ENCODE data around the gene PSMB3. TPM values are rescaled to one million over a fixed set of nuclear protein-coding genes. Genes with fewer than 3 reads are reported as not detected.
A peak's percentile ranks its signal among the peaks of the same experiment; 100 is the strongest.

Gene PSMB3
- total RNA-seq, 3 donors from 2014 or later (not counting 1 experiment from before 2014, with no cell fraction given) = 102 to 129 (median 118) TPM

DNA sequence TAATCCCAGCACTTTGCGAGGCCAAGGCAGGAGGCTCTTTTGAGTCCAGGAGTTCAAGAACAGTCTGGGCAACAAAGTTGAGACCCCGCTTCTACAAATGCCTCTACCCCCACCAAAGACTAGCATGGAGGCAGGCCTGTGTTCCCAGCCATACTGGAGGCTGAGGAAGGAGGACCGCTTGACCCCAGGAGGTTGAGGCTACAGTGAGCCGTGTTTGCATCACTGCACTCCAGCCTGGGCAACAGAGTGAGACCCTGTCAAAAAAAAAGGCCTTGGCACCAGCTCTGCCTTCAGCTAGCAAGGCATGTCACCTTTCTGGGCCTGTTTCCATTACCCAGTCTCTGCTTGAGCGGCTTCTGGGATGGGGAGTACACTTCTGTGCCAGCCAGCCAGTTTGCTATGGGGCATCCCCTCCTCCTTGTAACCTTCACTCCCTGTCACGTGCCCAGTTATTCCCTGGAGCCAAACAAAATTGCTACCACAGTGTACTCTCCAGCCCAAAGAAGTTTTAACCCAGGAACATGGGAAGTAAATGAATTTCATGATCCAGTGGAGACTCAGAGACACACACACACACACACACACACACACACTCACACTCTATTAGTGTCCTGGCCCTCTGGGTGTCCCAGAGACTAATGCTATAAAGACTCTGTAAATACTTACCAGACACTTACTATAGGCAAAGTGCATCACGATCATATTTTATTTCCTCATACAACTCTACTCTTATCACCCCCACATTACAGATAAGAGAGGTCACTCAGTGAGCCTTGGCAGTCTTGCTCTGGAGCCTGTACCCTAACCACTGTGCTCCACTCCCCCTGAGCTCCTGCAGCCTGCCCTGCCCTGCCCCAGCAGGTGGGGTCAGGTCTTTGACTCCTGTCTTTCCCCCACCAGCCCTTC is 19.9 kb upstream of the PSMB3 start:
- Mint-ChIP-seq H3K9me3 (no peaks in the 10 kb centered on the region), H3K4me3 (peak overlapping the region; percentile 95), H3K27me3 (ENCODE audit: low read depth in 2 of 2) (no peaks in the 10 kb centered on the region), H3K27ac (peak overlapping the region; percentile 89 to 93), H3K4me1 (peaks cover 65 to 75% of the 10 kb centered on the region in 2 donors), H3K36me3 (no peaks in the 10 kb centered on the region)
- Histone ChIP-seq H3K4me1 (ENCODE audit: control insufficient read depth, insufficient read depth, low read length) (peaks cover 62% of the 10 kb centered on the region), H3K27ac (ENCODE audit: low read length) (no peak overlapping the region), H3K27me3 (ENCODE audit: control insufficient read depth, insufficient read depth, low read length) (no peaks in the 10 kb centered on the region), H3K36me3 (ENCODE audit: control insufficient read depth, insufficient read depth, low read length) (peaks cover 2% of the 10 kb centered on the region), H3K9me3 (ENCODE audit: control insufficient read depth, insufficient read depth, low read length) (no peaks in the 10 kb centered on the region), H3K4me3 (ENCODE audit: low read length) (no peak overlapping the region)
- TF ChIP-seq, protein P1, sequence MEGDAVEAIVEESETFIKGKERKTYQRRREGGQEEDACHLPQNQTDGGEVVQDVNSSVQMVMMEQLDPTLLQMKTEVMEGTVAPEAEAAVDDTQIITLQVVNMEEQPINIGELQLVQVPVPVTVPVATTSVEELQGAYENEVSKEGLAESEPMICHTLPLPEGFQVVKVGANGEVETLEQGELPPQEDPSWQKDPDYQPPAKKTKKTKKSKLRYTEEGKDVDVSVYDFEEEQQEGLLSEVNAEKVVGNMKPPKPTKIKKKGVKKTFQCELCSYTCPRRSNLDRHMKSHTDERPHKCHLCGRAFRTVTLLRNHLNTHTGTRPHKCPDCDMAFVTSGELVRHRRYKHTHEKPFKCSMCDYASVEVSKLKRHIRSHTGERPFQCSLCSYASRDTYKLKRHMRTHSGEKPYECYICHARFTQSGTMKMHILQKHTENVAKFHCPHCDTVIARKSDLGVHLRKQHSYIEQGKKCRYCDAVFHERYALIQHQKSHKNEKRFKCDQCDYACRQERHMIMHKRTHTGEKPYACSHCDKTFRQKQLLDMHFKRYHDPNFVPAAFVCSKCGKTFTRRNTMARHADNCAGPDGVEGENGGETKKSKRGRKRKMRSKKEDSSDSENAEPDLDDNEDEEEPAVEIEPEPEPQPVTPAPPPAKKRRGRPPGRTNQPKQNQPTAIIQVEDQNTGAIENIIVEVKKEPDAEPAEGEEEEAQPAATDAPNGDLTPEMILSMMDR (IDR thresholded peaks at IDR 0.05) = no peak
- ATAC-seq = no peak
- DNase-seq = no peak
- 98% methylated on average over 7 of the region's 7 CpGs for WGBS (ENCODE audit: insufficient coverage)
- intact Hi-C loops (cut with micrococcal nuclease) = no loop called here

DNA sequence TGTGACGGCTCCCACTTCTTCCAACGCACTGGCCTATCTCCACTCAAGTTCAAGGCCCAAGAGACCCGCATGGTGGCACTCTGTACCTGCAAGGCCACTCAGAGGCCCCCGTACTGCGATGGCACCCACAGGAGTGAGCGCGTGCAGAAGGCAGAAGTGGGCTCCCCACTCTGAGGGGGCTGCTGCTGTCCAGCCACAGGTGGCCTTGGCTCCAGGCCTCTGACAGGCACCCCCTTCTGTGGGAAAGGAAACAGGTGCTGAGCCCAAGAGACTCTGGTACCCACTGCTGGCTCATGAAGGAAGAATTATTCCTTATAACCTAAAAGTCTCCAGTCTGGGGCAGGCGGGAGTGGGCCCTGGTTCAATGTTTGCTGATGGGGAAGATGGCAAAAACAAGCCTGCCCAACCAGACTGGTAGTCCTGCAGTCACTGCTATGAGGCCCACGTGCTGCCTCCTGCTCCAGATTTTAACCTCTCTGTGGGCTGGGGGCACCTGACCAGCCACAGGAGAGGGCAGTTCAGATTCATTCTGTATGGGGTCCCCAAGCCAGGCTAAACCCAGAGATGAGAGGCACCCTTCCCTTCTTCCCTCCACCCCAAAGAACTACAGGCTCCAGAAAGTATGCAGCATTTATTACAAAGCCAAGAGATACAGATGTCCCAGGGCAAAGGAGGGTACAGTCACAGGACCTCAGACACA is 19.1 kb upstream of the PSMB3 start:
- intact Hi-C loops (cut with micrococcal nuclease) = no loop called here
- H3K27me3 ChIP-seq (ENCODE audit: control insufficient read depth, insufficient read depth, low read length) = no peaks in the 10 kb centered on the region
- peaks cover 2% of the 10 kb centered on the region for H3K36me3 ChIP-seq (ENCODE audit: control insufficient read depth, insufficient read depth, low read length)
- Mint-ChIP-seq H3K27me3 (ENCODE audit: low read depth in 2 of 2) (no peaks in the 10 kb centered on the region), H3K4me1 (peaks cover 57 to 67% of the 10 kb centered on the region in 2 donors), H3K9me3 (no peaks in the 10 kb centered on the region), H3K36me3 (no peaks in the 10 kb centered on the region), H3K4me3 (peak overlapping the region; percentile 57), H3K27ac (peak overlapping the region; percentile 89 to 93)
- DNase-seq = no peak
- TF ChIP-seq, protein P1 (IDR thresholded peaks at IDR 0.05) = no peak
- H3K27ac ChIP-seq (ENCODE audit: low read length) = no peak overlapping the region
- H3K9me3 ChIP-seq (ENCODE audit: control insufficient read depth, insufficient read depth, low read length) = no peaks in the 10 kb centered on the region
- WGBS (ENCODE audit: insufficient coverage) = 77% methylated on average over 9 of the region's 9 CpGs
- no peak overlapping the region for H3K4me3 ChIP-seq (ENCODE audit: low read length)
- ATAC-seq = no peak
- peaks cover 54% of the 10 kb centered on the region for H3K4me1 ChIP-seq (ENCODE audit: control insufficient read depth, insufficient read depth, low read length)

DNA sequence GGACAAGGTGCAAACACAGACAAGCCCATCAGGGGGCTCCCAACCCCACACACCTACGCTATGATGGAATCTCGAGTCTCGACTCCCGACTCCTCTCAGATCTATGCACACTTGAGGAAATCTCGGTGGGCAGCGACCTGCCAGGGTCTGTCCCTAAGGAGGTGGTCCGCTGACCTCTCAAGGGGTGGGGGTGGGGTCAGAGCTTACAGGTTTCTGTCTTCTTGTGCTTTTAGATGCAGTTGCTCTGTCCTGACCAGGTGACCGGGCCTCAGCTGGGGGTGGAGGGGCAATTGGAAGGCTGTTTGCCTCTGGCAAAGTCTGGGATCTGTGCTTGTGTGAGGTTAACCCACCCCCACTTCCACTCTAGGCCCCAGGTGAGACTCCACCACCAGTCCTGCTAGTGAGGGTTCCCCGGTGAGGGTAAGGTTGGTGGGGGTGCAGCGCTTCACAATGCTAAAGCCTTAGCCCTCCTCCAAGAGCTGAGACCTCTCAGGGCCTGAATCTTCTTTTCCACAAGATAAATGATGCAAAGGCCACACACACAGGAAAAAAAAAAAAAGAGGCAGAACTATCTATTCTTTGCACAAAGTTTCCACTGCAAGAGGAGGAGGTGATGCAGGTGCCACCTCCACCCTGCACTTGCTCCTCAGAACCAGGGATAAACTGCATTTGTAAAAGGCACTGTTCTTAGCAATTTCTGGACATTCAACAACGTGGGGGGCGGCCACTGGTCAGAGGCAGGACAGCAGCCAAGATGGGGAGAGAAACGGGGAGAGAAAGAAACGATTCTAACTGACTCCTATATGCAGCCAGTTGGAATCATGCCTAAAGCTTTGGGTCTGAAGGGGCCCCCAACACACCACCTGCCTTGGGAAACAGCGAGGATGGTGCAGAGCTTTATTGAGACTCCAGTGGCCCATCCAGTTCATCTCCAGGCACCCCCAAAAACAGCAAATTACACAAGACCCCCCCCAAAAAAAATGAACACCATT is 18.3 kb upstream of the PSMB3 start:
- DNase-seq (peak in 1 of 2 donors; percentile 67), ATAC-seq (no peak)
- peaks cover 49 to 59% of the 10 kb centered on the region in 2 donors for H3K4me1 Mint-ChIP-seq
- WGBS (ENCODE audit: insufficient coverage) = 81% methylated on average over 11 of the region's 15 CpGs
- no peaks in the 10 kb centered on the region for H3K36me3 Mint-ChIP-seq
- H3K4me3 ChIP-seq (ENCODE audit: low read length) = no peak overlapping the region
- H3K4me3 Mint-ChIP-seq = peak overlapping the region; percentile 7
- H3K36me3 ChIP-seq (ENCODE audit: control insufficient read depth, insufficient read depth, low read length) = peaks cover 2% of the 10 kb centered on the region
- no peaks in the 10 kb centered on the region for H3K27me3 ChIP-seq (ENCODE audit: control insufficient read depth, insufficient read depth, low read length)
- H3K9me3 ChIP-seq (ENCODE audit: control insufficient read depth, insufficient read depth, low read length) = no peaks in the 10 kb centered on the region
- H3K9me3 Mint-ChIP-seq = no peaks in the 10 kb centered on the region
- intact Hi-C loops (cut with micrococcal nuclease) = no loop called here
- no peak overlapping the region for H3K27ac ChIP-seq (ENCODE audit: low read length)
- TF ChIP-seq, protein P1 (IDR thresholded peaks at IDR 0.05) = no peak
- H3K27me3 Mint-ChIP-seq (ENCODE audit: low read depth in 2 of 2) = no peaks in the 10 kb centered on the region
- peaks cover 45% of the 10 kb centered on the region for H3K4me1 ChIP-seq (ENCODE audit: control insufficient read depth, insufficient read depth, low read length)
- peak overlapping the region; percentile 89 to 93 for H3K27ac Mint-ChIP-seq

Measured in natural killer cell (primary cell).